ENCODE results near the gene ABCB4. TPM values are rescaled to one million over a fixed set of nuclear protein-coding genes. Genes with fewer than 3 reads are reported as not detected.

Gene ABCB4
- total and polyA plus RNA-seq, 2 of the 8 experiments (the other 6 are each of a cell fraction or from before 2014, with no cell fraction given): 0.54 to 0.60 TPM

DNA sequence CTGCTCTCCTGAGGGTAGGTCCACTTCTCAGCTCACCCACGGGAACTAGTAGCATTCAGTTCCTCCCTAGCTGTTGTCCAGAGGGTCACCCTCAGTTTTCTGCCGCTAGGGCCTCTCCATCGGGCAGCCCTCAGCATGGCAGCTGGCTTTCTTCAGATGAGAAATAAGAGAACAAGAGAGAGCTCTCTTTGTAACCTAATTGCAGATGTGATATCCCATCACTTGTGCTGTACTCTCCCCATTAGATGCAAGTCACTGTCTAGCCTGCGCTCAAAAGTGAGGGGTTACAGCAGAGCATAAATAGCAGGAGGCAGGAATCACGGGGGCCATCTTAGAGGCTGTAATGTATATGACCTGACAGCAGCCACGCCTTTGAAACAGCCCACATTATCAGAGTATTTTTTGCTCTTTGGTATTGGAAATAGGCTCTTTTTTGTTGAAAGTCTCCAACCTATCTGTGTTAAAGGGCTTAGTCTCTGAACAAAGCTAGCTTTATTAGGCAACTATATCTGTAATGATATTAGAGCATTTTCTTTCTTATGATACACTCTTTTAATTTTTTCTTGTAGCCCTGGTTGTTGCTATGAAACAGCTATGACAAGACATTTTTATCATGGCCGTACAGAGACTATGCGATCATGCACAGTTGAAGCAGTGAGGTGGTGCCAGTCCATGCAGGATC, 84.3 kb downstream of the ABCB4 start:
- Histone ChIP-seq H2AFZ (ENCODE audit: low read length) (no peak overlapping the region), H2BK15ac (ENCODE audit: low read length) (no peak overlapping the region), H3K4ac (replicated peaks; ENCODE audit: insufficient read length, low read depth, low read length) (no peak overlapping the region), H3K9me3 (ENCODE audit: insufficient read depth in 2 of 2, low read depth in 1 of 2, low read length in 1 of 2) (no peaks in the 10 kb centered on the region), H4K5ac (ENCODE audit: insufficient read length, low read depth, low read length) (no peak overlapping the region), H3K4me3 (ENCODE audit: extremely low read depth in 1 of 4, insufficient read depth in 2 of 4, low read depth in 3 of 4, low read length in 4 of 4) (no peak overlapping the region), H2BK20ac (ENCODE audit: low read length) (no peak overlapping the region), H4K20me1 (replicated peaks in 1 of 2; ENCODE audit: control insufficient read depth in 1 of 2, insufficient read depth in 2 of 2, low read length in 2 of 2) (no peaks in the 10 kb centered on the region), H3K18ac (ENCODE audit: extremely low read depth, low read length) (no peak overlapping the region), H2BK5ac (ENCODE audit: low read depth, low read length) (no peak overlapping the region), H3K4me1 (replicated peaks in 1 of 4; ENCODE audit: control insufficient read depth in 3 of 4, insufficient read depth in 4 of 4, low read length in 3 of 4) (no peaks in the 10 kb centered on the region), H3K14ac (ENCODE audit: insufficient read length) (no peak overlapping the region), H3K79me2 (ENCODE audit: control insufficient read depth in 1 of 2, insufficient read depth in 2 of 2, low read length in 2 of 2) (no peaks in the 10 kb centered on the region), H3K56ac (replicated peaks; ENCODE audit: insufficient read length, low read depth, low read length) (no peak overlapping the region), H4K8ac (ENCODE audit: extremely low read depth, insufficient read depth, low read length) (no peak overlapping the region), H2BK120ac (replicated peaks; ENCODE audit: low read depth, low read length) (no peak overlapping the region), H3K36me3 (ENCODE audit: control insufficient read depth in 2 of 4, insufficient read depth in 4 of 4, low read length in 3 of 4) (no peaks in the 10 kb centered on the region), H3K4me2 (ENCODE audit: insufficient read depth in 1 of 2, low read depth in 2 of 2, low read length in 2 of 2) (no peak overlapping the region), H3K79me1 (ENCODE audit: low read depth, low read length) (no peaks in the 10 kb centered on the region), H2BK12ac (ENCODE audit: low read depth, low read length) (no peak overlapping the region), H3K23ac (ENCODE audit: insufficient read length) (no peak overlapping the region), H2AK5ac (ENCODE audit: low read depth, low read length) (no peak overlapping the region), H3K9ac (replicated peaks in 1 of 4; ENCODE audit: extremely low read depth in 1 of 4, low read depth in 3 of 4, low read length in 3 of 4) (no peak overlapping the region), H3K27ac (ENCODE audit: low read depth, low read length) (no peak overlapping the region), H4K91ac (replicated peaks; ENCODE audit: insufficient read length, low read length) (no peak overlapping the region), H3K23me2 (ENCODE audit: low read depth, low read length) (no peaks in the 10 kb centered on the region), H3K27me3 (replicated peaks in 1 of 4; ENCODE audit: control insufficient read depth in 3 of 4, extremely low read depth in 1 of 4, insufficient read depth in 3 of 4, low read length in 3 of 4) (no peaks in the 10 kb centered on the region)
- POLR2A ChIA-PET (ENCODE audit: partially characterized antibody): no interaction called here
- no peak for DNase-seq (ENCODE audit: low read depth in 1 of 2, low spot score in 2 of 2)
- TF ChIP-seq, protein P1, sequence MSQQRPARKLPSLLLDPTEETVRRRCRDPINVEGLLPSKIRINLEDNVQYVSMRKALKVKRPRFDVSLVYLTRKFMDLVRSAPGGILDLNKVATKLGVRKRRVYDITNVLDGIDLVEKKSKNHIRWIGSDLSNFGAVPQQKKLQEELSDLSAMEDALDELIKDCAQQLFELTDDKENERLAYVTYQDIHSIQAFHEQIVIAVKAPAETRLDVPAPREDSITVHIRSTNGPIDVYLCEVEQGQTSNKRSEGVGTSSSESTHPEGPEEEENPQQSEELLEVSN (IDR thresholded peaks at IDR 0.05): no peak
- no peak for TF ChIP-seq SIRT6 (IDR thresholded peaks at IDR 0.05; ENCODE audit: low read length)
- no peak for TF ChIP-seq KDM5A (IDR thresholded peaks at IDR 0.05; ENCODE audit: low read length)
- TF ChIP-seq, protein P2, sequence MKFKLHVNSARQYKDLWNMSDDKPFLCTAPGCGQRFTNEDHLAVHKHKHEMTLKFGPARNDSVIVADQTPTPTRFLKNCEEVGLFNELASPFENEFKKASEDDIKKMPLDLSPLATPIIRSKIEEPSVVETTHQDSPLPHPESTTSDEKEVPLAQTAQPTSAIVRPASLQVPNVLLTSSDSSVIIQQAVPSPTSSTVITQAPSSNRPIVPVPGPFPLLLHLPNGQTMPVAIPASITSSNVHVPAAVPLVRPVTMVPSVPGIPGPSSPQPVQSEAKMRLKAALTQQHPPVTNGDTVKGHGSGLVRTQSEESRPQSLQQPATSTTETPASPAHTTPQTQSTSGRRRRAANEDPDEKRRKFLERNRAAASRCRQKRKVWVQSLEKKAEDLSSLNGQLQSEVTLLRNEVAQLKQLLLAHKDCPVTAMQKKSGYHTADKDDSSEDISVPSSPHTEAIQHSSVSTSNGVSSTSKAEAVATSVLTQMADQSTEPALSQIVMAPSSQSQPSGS (IDR thresholded peaks at IDR 0.05; ENCODE audit: low read length): no peak
- TF ChIP-seq, protein P3, sequence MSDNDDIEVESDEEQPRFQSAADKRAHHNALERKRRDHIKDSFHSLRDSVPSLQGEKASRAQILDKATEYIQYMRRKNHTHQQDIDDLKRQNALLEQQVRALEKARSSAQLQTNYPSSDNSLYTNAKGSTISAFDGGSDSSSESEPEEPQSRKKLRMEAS (IDR thresholded peaks at IDR 0.05): no peak
- no peak for TF ChIP-seq EP300 (IDR thresholded peaks at IDR 0.05; ENCODE audit: borderline replicate concordance in 1 of 2, low read depth in 2 of 2, low read length in 2 of 2)
- no peak for TF ChIP-seq RNF2 (IDR thresholded peaks at IDR 0.05; ENCODE audit: borderline replicate concordance, low read depth, low read length, missing control alignments, poor library complexity, severe bottlenecking)
- TF ChIP-seq, protein P4, sequence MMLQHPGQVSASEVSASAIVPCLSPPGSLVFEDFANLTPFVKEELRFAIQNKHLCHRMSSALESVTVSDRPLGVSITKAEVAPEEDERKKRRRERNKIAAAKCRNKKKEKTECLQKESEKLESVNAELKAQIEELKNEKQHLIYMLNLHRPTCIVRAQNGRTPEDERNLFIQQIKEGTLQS (IDR thresholded peaks at IDR 0.05; ENCODE audit: insufficient read depth, low read depth, low read length): no peak
- no peak for FAIRE-seq
- CTCF ChIA-PET (ENCODE audit: partially characterized antibody): interaction anchor here (0.6 to 1.3 kb wide), 3 partner anchors 24 to 83 kb away, joined by 3 to 4 read pairs (median 4); no protein-coding TSS in a partner anchor
- 84% methylated on average over 8 of the region's 8 CpGs; no CpG with 5 or more reads in 1 of the 2 experiments for WGBS, 2 experiments (ENCODE audit: extremely low coverage in 1 of 2, insufficient coverage in 1 of 2, insufficient read length in 1 of 2, insufficient replicate concordance in 2 of 2, low coverage in 1 of 2, low lambda C conversion rate in 2 of 2, missing lambda C conversion rate in 1 of 2)
